ENCODE measurements around the gene SLC22A7.

The SLC22A7 gene

GRCh38 chr6:43255408-43256054 lies 42.5 kb upstream of the SLC22A7 start:
- TF ChIP-seq, protein P1, sequence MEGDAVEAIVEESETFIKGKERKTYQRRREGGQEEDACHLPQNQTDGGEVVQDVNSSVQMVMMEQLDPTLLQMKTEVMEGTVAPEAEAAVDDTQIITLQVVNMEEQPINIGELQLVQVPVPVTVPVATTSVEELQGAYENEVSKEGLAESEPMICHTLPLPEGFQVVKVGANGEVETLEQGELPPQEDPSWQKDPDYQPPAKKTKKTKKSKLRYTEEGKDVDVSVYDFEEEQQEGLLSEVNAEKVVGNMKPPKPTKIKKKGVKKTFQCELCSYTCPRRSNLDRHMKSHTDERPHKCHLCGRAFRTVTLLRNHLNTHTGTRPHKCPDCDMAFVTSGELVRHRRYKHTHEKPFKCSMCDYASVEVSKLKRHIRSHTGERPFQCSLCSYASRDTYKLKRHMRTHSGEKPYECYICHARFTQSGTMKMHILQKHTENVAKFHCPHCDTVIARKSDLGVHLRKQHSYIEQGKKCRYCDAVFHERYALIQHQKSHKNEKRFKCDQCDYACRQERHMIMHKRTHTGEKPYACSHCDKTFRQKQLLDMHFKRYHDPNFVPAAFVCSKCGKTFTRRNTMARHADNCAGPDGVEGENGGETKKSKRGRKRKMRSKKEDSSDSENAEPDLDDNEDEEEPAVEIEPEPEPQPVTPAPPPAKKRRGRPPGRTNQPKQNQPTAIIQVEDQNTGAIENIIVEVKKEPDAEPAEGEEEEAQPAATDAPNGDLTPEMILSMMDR (conservative IDR thresholded peaks at IDR 0.05; ENCODE audit: low read depth, low read length), result no peak
- DNase-seq (ENCODE audit: low read depth), result no peak
- H3K4me3 ChIP-seq (ENCODE audit: low read depth, low read length), result no peak overlapping the region

GRCh38 chr6:43256670-43257366 lies 41.2 kb upstream of the SLC22A7 start:
- DNase-seq (ENCODE audit: low read depth), result no peak
- no peak overlapping the region for H3K4me3 ChIP-seq (ENCODE audit: low read depth, low read length)
- TF ChIP-seq, protein P1 (conservative IDR thresholded peaks at IDR 0.05; ENCODE audit: low read depth, low read length), result no peak

DNA sequence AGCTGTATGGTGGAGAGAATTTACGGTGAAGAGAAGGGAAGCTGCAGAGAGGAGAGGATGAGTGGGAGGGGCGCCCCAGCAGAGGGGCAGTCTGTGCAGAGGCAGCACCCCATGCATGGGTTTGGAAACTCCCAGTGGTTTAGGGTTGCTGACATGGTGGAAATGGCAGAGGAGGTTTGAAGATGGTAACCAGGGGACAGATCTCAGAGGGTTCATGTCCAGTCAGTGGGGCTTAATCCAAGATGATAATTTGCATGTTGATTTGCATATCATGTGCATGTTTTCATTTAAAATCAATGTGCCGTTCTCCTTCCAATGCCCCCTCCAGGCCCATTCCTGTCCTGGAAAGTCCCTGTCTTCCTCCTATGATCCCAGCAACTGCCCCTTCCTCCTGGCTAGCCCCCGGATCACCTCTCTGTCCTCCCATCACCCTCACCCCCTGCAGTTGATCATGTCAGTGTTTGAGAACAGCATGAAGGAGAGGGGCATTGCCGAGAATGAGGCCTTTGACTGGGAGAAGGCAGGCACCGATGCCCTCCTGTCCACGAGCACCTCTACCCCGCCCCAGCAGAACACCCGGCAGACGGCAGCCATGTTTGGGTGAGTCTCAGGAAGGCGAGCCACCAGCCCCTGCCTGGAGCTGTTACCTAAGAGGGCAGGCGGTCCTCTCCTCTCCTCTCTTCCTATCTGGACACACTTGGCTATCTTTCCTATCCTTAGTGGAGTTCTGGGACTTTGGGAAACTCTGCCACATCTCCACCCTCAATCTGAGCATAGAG lies 40.5 kb upstream of the SLC22A7 start:
- no peak for DNase-seq (ENCODE audit: low read depth)
- TF ChIP-seq, protein P1 (conservative IDR thresholded peaks at IDR 0.05; ENCODE audit: low read depth, low read length), result no peak

DNA sequence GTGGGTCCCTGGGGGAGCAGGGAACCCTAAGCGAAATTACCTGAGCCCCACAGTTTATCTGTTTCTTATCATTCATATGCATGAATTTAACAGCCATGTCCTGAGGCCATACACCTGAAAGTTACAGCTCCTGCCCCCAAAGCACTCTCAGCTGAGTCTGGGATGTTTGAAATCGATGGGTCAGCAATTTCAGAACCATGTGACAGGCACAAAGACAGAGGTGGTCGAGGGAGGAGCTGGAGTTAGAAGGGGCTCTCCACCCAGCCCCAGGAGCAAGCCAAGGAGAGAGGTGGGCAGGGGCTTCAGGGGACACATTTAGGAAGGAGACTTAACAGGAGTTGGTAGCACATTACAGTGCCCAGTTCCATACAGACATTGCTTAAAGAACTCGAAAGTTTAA lies 39.9 kb upstream of the SLC22A7 start:
- no peak for DNase-seq (ENCODE audit: low read depth)
- TF ChIP-seq, protein P1 (conservative IDR thresholded peaks at IDR 0.05; ENCODE audit: low read depth, low read length), result no peak
- H3K4me3 ChIP-seq (ENCODE audit: low read depth, low read length), result no peak overlapping the region

More for the DNA sequence above, 40.5 kb upstream of the SLC22A7 start:
- no peak overlapping the region for H3K4me3 ChIP-seq (ENCODE audit: low read depth, low read length)

DNA sequence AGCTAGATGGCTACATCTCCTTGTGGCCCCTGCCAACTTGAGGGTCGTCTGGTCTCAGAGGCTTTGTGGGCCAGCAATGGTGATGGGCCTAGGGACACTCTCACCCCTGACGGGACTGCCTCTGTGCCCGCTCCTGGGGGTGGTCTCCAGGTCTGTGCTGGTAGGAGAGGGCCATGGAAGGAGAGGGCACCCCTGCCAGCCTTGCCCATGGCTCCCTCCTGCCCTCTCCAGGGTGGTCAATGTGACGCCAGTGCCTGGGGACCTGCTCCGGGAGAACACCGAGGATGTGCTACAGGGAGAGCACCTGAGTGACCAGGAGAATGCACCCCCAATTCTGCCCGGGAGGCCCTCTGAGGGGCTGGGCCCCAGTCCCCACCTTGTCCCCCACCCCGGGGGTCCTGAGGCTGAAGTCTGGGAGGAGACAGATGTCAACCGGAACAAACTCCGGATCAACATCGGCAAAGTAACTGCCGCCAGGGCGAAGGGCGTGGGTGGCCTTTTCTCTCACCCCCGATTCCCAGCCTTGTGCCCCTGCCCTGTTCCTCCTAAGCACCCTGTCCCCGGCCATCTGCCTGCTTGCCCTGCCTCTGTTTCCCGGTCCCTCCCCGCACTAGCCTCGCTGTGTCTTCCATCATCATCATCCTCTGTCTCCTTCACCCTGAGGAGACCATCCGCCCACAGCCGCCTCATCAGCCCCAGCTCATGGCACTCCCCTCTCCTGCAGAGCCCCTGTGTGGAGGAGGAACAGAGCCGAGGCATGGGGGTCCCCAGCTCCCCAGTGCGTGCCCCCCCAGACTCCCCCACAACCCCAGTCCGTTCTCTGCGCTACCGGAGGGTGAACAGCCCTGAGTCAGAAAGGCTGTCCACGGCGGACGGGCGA lies 39.0 kb upstream of the SLC22A7 start:
- TF ChIP-seq, protein P1 (conservative IDR thresholded peaks at IDR 0.05; ENCODE audit: low read depth, low read length), result no peak
- H3K4me3 ChIP-seq (ENCODE audit: low read depth, low read length), result no peak overlapping the region
- DNase-seq (ENCODE audit: low read depth), result no peak

- H3K4me3 ChIP-seq (ENCODE audit: low read depth, low read length), result no peak overlapping the region
- DNase-seq (ENCODE audit: low read depth), result peak; percentile 8
- TF ChIP-seq, protein P1 (conservative IDR thresholded peaks at IDR 0.05; ENCODE audit: low read depth, low read length), result no peak
These were observed 37.3 kb upstream of the SLC22A7 start for GRCh38 chr6:43260791-43261190.

Measured in choroid plexus epithelial cell (primary cell).